Natural killer cell treated with Interleukin-12 subunit alpha and Interleukin-12 subunit beta and Interleukin-15 and Interleukin-18, amount 100 ng/mL, for 72 hours (primary cell): ENCODE data around the gene KIF21B. TPM values are rescaled to one million over a fixed set of nuclear protein-coding genes. Genes with fewer than 3 reads are reported as not detected.
"Not testable (repeated sequence)": the region's sequence is repeated elsewhere in the genome, so short reads cannot be mapped to it uniquely, and the experiment has no call there.

Experiments
- ATAC-seq, 2 donors: fragments of 150-1000 bp; cut with Tn5 transposase in 1 of 2; sonication (Bioruptor Pico), chemical (Tn5 transposase) in 1 of 2; 2 replicates each; pipeline ENCODE4 v1.10.0; 2021
- DNase-seq: peaks from one replicate; pipeline ENCODE4 v3.0.0; 2022; ENCODE audit warnings: low spot score
- H3K27ac Mint-ChIP-seq, 2 donors: 1 replicate in 1 of 2; 2 replicates in 1 of 2; pipeline ENCODE4 v1.8.0; 2022; ENCODE audit warnings: mixed read lengths in 2 of 2, mild to moderate bottlenecking in 1 of 2, moderate library complexity in 1 of 2
- H3K27me3 Mint-ChIP-seq, 2 donors: 1 replicate in 1 of 2; 2 replicates in 1 of 2; pipeline ENCODE4 v1.8.0; 2022; ENCODE audit warnings: mixed read lengths in 2 of 2
- H3K36me3 Mint-ChIP-seq: one replicate; pipeline ENCODE4 v1.8.0; 2022; ENCODE audit warnings: mixed read lengths
- H3K4me1 Mint-ChIP-seq, 2 donors: 1 replicate in 1 of 2; 2 replicates in 1 of 2; pipeline ENCODE4 v1.8.0; 2022; ENCODE audit warnings: low read depth in 2 of 2, mixed read lengths in 2 of 2, mild to moderate bottlenecking in 1 of 2
- H3K4me3 Mint-ChIP-seq: one replicate; pipeline ENCODE4 v1.8.0; 2022; ENCODE audit warnings: mixed read lengths
- H3K9me3 Mint-ChIP-seq: 2 replicates; pipeline ENCODE4 v1.8.0; 2022; ENCODE audit warnings: mixed read lengths
- total RNA-seq, 2 donors: library from RNA; stranded (reverse); gene quantifications; one replicate each; pipeline ENCODE4 v1.2.3, GENCODE V29; 2022

KIF21B gene
- total RNA-seq, 2 donors from 2014 or later = 71.1 to 93.3 TPM

DNA sequence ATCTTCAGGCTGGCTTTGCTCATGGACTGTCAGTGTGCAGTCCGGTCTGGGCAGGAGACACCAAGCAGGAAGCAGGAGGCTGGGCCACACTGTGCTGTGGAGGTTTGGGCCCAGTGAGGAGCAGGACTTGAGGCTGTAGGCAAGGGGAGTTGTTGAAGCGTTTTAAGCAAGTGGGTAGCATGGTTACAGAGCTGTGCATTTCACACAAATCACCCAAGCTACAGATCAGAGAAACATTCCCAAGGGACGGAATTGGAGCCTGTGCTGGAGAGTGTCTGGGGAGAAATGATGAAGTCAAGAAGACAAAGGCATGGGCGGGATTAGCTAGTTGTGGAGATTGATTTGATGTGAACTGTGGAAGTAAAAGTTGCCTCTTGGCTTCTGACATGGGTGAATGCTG, 60.9 kb downstream of the KIF21B start:
- DNase-seq (no peak), ATAC-seq (no peak)
- Mint-ChIP-seq H3K4me1 (peaks cover 0 to 6% of the 10 kb centered on the region in 2 donors), H3K9me3 (no peaks in the 10 kb centered on the region), H3K27ac (no peak overlapping the region), H3K36me3 (no peaks in the 10 kb centered on the region), H3K27me3 (no peaks in the 10 kb centered on the region), H3K4me3 (no peak overlapping the region)

DNA sequence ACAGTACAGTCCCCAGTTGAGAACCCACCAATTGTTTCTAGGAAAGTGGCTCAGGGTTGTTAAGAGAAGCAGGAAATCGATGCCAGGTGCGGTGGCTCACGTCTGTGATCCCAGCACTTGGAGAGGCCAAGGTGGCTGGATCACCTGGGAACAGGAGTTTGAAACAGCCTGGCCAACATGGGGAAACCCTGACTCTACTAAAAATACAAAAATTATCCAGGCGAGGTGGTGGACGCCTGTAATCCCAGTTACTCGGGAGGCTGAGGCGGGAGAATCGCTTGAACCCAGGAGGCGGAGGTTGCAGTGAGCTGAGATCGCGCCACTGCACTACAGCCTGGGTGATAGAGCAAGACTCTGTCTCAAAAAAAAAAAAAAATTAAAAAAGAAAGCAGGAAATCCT, 61.4 kb downstream of the KIF21B start:
- not testable (repeated sequence) for H3K9me3 Mint-ChIP-seq

DNA sequence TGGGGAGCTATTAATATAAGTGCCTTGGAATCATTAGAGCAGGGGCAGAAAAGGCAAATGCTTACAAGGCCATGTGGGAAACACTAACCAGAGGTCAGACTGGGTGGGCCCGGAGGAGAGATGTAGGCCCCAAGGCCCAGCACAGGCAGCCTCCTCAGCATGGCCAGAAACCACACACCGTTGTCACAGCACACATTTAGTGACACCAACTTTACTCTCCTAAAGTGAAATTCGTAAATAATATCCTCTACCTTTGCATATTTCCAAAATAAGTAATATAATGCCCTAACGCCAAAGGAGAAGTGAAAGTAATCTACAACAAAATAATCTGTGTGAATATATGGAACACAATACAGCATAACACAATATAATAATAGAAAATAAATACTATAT, 62.6 kb downstream of the KIF21B start:
- Mint-ChIP-seq H3K4me3 (no peak overlapping the region), H3K27ac (no peak overlapping the region), H3K9me3 (no peaks in the 10 kb centered on the region), H3K36me3 (no peaks in the 10 kb centered on the region), H3K27me3 (no peaks in the 10 kb centered on the region), H3K4me1 (peaks cover 0 to 6% of the 10 kb centered on the region in 2 donors)
- no peak for DNase-seq
- no peak for ATAC-seq

More for the DNA sequence above, 61.4 kb downstream of the KIF21B start:
- not testable (repeated sequence) for H3K27me3 Mint-ChIP-seq, ATAC-seq, DNase-seq, H3K4me1 Mint-ChIP-seq, H3K27ac Mint-ChIP-seq, H3K36me3 Mint-ChIP-seq, H3K4me3 Mint-ChIP-seq

- ATAC-seq (no peak), DNase-seq (no peak)
- no peaks in the 10 kb centered on the region for H3K36me3 Mint-ChIP-seq
- H3K4me1 Mint-ChIP-seq = peaks cover 0 to 4% of the 10 kb centered on the region in 2 donors
- no peak overlapping the region for H3K27ac Mint-ChIP-seq
- H3K4me3 Mint-ChIP-seq = no peak overlapping the region
- H3K9me3 Mint-ChIP-seq = no peaks in the 10 kb centered on the region
- peaks cover 0 to 3% of the 10 kb centered on the region in 2 donors for H3K27me3 Mint-ChIP-seq
These were observed 63.1 kb downstream of the KIF21B start for GRCh38 chr1:200960236-200960947.

DNA sequence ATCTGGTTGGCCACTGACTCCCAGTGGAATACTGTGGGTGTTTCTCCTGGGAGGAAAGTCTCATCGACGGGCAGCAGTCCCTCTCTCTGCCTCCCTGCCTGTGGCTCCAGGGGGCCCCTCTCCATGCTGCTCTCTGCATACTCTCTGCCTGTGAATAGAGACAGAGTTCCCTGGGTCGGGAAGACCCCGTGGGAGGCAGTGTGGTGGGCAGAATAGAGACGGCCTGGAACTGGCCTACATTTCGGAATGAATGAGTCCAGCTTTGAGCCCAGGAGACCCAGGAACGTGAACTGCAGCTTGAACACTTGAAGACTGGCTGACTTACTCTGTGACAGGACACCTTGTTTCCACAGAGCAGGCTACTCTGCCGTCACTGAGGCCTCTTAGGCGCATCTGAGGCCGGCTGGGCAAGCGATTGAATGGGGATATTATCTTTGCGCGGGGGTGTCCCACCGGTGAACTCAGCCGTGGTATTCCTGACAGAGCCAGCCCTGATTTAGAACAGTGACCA, 64.0 kb downstream of the KIF21B start:
- ATAC-seq (peak in 1 of 2 donors; percentile 11), DNase-seq (no peak)
- Mint-ChIP-seq H3K27me3 (peaks cover 0 to 8% of the 10 kb centered on the region in 2 donors), H3K4me1 (no peaks in the 10 kb centered on the region), H3K4me3 (no peak overlapping the region), H3K36me3 (no peaks in the 10 kb centered on the region), H3K27ac (no peak overlapping the region), H3K9me3 (no peaks in the 10 kb centered on the region)

- Mint-ChIP-seq H3K4me1 (no peaks in the 10 kb centered on the region), H3K9me3 (no peaks in the 10 kb centered on the region), H3K4me3 (no peak overlapping the region), H3K36me3 (no peaks in the 10 kb centered on the region), H3K27me3 (peaks cover 2 to 14% of the 10 kb centered on the region in 2 donors), H3K27ac (no peak overlapping the region)
- no peak for DNase-seq
- ATAC-seq = no peak
These were observed 64.9 kb downstream of the KIF21B start for GRCh38 chr1:200958597-200958996.

DNA sequence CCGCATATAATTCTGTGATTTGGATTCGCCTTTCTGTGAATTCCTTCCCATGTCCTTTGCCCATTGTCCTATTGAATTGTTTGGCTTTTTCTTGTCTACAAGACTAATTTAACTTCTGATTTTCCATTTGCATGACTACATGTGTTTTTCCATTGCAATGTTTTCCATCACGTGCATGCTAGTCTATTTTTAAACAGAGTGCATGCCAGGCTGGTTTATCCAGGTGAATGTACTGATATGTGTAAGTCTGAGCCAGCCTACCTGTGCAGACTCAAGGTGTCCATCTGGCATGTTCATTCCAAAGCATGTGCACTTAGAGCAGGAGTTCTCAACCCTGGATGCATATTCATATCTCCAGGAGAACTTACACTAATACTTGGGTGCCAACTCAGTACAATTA, 69.1 kb downstream of the KIF21B start:
- Mint-ChIP-seq H3K27me3 (peaks cover 2 to 14% of the 10 kb centered on the region in 2 donors), H3K4me1 (no peaks in the 10 kb centered on the region), H3K36me3 (no peaks in the 10 kb centered on the region), H3K4me3 (no peak overlapping the region), H3K27ac (no peak overlapping the region), H3K9me3 (no peaks in the 10 kb centered on the region)
- DNase-seq = no peak
- ATAC-seq = no peak

- peaks cover 6% of the 10 kb centered on the region for H3K9me3 Mint-ChIP-seq
- peaks cover 6% of the 10 kb centered on the region for H3K36me3 Mint-ChIP-seq
- ATAC-seq (no peak), DNase-seq (no peak)
- peaks cover 8 to 23% of the 10 kb centered on the region in 2 donors for H3K27me3 Mint-ChIP-seq
- no peak overlapping the region for H3K27ac Mint-ChIP-seq
- no peaks in the 10 kb centered on the region for H3K4me1 Mint-ChIP-seq
- H3K4me3 Mint-ChIP-seq = no peak overlapping the region
These were observed 72.5 kb downstream of the KIF21B start for GRCh38 chr1:200951016-200951415.

GRCh38 chr1:200949626-200950025, 73.9 kb downstream of the KIF21B start:
- ATAC-seq = no peak
- no peak overlapping the region for H3K4me3 Mint-ChIP-seq
- no peak for DNase-seq
- peaks cover 6% of the 10 kb centered on the region for H3K9me3 Mint-ChIP-seq
- H3K27ac Mint-ChIP-seq = no peak overlapping the region
- H3K36me3 Mint-ChIP-seq = peaks cover 6% of the 10 kb centered on the region
- peaks cover 10 to 15% of the 10 kb centered on the region in 2 donors for H3K27me3 Mint-ChIP-seq
- no peaks in the 10 kb centered on the region for H3K4me1 Mint-ChIP-seq

- DNase-seq (no peak), ATAC-seq (no peak)
- no peak overlapping the region for H3K27ac Mint-ChIP-seq
- no peaks in the 10 kb centered on the region for H3K4me1 Mint-ChIP-seq
- H3K4me3 Mint-ChIP-seq = no peak overlapping the region
- peaks cover 7 to 9% of the 10 kb centered on the region in 2 donors for H3K27me3 Mint-ChIP-seq
- peaks cover 6% of the 10 kb centered on the region for H3K9me3 Mint-ChIP-seq
- H3K36me3 Mint-ChIP-seq = peaks cover 6% of the 10 kb centered on the region
These were observed 76.4 kb downstream of the KIF21B start for GRCh38 chr1:200947059-200947566.

- H3K4me3 Mint-ChIP-seq = no peak overlapping the region
- peaks cover 6% of the 10 kb centered on the region for H3K9me3 Mint-ChIP-seq
- H3K27ac Mint-ChIP-seq = no peak overlapping the region
- peaks cover 7 to 9% of the 10 kb centered on the region in 2 donors for H3K27me3 Mint-ChIP-seq
- H3K36me3 Mint-ChIP-seq = peaks cover 6% of the 10 kb centered on the region
- ATAC-seq (no peak), DNase-seq (no peak)
- no peaks in the 10 kb centered on the region for H3K4me1 Mint-ChIP-seq
These were observed 78.4 kb downstream of the KIF21B start for GRCh38 chr1:200945111-200945510.

DNA sequence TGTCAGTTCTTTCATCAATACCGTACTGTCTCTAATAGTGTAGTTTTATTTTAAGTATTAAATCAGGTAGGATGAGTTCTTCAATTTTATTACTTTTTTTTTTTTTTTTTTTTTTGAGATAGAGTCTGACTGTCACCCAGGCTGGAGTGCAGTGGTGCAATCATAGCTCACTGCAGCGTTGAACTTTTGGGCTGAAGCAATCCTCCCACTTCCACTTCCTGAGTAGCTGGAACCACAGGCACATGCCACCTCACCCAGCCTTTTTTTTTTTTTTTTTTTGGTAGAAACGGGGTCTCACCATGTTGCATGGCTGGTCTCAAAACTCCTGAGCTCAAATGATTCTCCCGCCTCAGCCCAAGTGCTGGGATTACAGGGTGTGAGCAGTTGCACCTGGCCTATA, 84.6 kb downstream of the KIF21B start:
- Mint-ChIP-seq H3K27me3 (no peaks in the 10 kb centered on the region), H3K9me3 (no peaks in the 10 kb centered on the region)

GRCh38 chr1:200935286-200935962, 88.1 kb downstream of the KIF21B start:
- not testable (repeated sequence) for DNase-seq, H3K9me3 Mint-ChIP-seq, H3K4me1 Mint-ChIP-seq, H3K27me3 Mint-ChIP-seq, H3K27ac Mint-ChIP-seq, ATAC-seq, H3K4me3 Mint-ChIP-seq, H3K36me3 Mint-ChIP-seq

More for the DNA sequence above, 84.6 kb downstream of the KIF21B start:
- peak; percentile 76 for DNase-seq
- Mint-ChIP-seq H3K4me3 (no peak overlapping the region), H3K27ac (no peak overlapping the region), H3K36me3 (no peaks in the 10 kb centered on the region), H3K4me1 (no peaks in the 10 kb centered on the region)
- peak; percentile 82 to 89 for ATAC-seq

DNA sequence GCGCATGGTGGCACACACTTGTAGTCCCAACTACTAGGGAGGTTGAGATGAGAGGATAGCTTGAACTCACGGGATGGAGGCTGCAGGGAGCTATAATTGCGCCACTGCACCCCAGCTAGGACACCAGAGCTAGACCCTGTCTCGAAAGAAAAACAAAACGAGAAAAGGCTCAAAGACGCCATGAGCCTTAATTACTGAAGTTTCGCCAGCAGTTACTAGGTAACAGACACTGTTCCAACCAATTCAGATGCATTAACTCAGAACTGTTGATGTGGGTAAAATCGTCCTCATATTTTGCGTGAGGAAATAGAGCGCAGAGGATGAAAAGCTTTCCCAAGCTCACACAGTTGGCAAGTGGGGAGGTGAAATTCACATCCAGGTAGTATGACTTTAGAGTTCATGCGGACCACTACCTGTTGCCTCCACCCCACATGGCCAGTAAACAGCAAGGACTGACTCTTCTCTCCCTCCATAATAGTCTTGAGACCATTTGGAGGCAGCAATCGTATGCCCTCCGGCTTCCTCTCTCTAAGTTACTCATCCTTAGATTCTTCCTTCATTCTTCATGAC, 88.8 kb downstream of the KIF21B start:
- ATAC-seq (no peak), DNase-seq (no peak)
- H3K4me1 Mint-ChIP-seq = peaks cover 0 to 2% of the 10 kb centered on the region in 2 donors
- H3K9me3 Mint-ChIP-seq = peaks cover 6% of the 10 kb centered on the region
- no peak overlapping the region for H3K4me3 Mint-ChIP-seq
- no peak overlapping the region for H3K27ac Mint-ChIP-seq
- peaks cover 2 to 7% of the 10 kb centered on the region in 2 donors for H3K27me3 Mint-ChIP-seq
- H3K36me3 Mint-ChIP-seq = no peaks in the 10 kb centered on the region
